GM19452 (cell line): ENCODE measurements around the gene LINGO1.

Experiments
- ATAC-seq: cut with Tn5 transposase; IDR thresholded peaks from one replicate; pipeline ENCODE4 v1.9.1; 2021; ENCODE audit not compliant: unreplicated experiment

LINGO1 gene

GRCh38 chr15:77657634-77658238 is 25.0 kb upstream of the LINGO1 start:
- ATAC-seq: no peak

DNA sequence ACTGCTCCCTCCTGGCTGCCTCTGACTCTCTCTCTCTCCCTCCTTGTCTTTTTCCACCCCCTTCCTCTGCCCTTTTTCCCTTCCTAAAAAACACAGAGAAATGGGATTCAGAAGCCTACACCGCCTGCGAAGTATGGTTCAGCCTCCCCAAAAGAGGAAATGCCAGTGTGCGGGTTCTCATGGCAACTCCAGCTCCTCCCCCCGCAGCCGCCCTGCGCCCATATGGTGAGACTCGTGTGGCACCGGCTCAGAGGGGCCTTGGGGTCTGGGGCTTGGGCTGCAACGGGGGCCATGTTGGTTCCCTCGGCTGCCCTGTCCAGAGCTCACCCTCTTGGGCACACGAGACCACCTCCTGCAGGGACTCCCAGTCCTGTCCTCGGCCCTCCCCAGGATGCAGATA is 23.6 kb upstream of the LINGO1 start:
- ATAC-seq: no peak

- no peak for ATAC-seq
These were observed 22.3 kb upstream of the LINGO1 start for GRCh38 chr15:77654975-77655374.

GRCh38 chr15:77653832-77654480 is 21.2 kb upstream of the LINGO1 start:
- ATAC-seq: no peak

GRCh38 chr15:77650265-77650664 is 17.6 kb upstream of the LINGO1 start:
- ATAC-seq: no peak

- ATAC-seq: no peak
These were observed 16.9 kb upstream of the LINGO1 start for GRCh38 chr15:77649610-77650009.

GRCh38 chr15:77649017-77649416 is 16.3 kb upstream of the LINGO1 start:
- no peak for ATAC-seq

GRCh38 chr15:77647961-77648360 is 15.2 kb upstream of the LINGO1 start:
- ATAC-seq: no peak

GRCh38 chr15:77646104-77646694 is 13.5 kb upstream of the LINGO1 start:
- no peak for ATAC-seq

DNA sequence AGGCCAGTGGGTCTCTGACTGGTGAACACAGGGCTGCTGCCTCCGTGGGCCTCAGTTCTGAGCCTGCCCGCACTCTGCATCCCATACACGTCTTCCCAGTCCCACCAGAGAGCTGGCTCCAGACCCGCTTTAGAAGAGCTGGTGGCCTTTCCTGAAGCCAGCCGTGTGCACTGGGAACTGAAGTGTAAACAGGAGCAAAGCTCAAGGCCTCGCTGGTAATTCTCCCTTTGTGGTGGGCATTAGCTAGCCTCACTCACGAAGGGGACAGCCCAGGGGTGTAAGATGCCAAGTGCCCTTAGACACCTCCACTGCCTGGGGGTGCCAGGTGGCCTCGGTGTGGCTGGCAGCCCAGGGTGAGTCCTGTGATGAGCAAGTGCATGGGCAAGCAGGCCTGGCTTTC is 12.9 kb upstream of the LINGO1 start:
- ATAC-seq: no peak

DNA sequence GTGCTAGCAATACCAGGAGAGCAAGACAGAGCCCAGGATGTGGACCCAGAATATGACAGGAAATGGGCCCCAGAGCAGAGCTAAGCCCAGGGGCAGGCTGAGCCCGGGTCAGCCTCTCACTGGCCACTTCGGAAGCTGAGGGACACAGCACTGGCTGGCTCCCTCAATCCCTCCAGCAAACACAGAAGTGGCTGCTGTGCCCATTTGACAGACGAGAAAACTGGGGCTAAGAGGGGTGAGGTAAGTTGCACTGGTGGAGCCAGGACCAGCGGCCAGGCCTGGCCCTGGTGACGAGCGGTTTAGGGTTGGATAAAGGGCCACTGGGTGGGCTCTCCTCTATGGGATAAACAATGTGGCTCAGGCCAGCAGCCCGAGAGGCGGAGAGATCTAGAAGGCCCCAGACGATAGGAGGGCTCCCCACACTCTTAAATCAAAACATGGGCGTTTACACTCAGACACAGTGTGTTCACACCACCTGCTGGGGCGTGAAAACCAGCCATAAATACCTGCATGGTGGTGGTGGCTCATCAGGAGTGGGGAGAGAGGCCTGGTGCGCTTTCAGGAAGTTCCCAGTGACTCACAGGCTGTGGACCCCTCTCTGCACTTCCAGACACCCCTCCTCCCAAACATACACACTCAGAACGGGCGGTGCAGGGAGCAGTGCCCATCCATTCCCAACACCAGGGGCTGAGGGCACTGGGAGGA is 12.0 kb upstream of the LINGO1 start:
- no peak for ATAC-seq

DNA sequence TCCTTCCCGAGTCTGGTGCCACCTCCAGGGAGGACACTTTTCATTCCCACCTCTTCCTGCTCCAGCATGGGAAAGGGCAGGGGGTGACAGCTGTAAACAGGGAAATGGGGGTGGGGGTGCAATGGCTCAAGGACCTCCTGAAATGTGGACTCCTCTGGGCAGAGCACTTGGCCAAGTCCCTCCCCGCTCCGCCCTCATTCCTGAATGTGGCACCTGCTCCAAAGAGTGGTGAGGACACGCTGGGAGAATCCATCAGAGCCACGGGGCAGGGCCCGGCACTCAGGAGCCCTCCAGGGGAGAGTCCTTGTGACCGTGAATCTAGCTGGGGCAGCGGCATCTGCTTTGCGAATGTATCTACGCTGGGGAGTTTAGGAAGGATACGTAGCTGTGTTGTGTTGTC is 11.1 kb upstream of the LINGO1 start:
- no peak for ATAC-seq

DNA sequence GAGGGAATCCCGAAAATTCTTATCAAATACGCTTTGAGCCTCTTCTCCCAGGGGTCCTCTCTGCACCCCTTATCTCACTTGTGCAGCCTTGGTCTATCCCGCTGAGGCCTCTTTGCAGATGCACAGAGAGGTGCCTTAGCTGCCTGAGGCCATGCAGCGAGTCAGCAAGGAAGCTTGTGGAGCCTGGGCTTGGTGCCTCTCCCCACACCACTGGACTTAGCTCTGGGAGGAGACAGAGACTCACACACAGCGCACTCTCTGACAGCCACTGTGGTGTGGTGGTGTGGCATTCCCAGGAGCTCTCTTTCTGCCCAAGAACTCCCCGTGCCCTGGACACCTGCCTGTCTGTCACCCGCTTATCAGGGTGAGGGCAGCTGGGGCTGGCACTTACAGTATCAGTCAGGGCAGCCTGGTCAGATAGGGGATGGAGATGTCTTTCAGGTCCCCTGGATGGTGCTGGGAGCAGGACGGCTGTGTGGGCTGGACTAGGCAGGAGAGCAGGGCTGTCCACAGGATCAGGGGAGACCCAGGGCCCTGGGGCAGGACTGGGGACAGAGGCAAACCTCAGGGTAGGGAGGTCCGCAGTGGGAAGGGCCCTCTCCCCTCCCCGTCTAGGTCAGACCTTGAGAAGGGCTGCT is 10.2 kb upstream of the LINGO1 start:
- ATAC-seq: no peak

- no peak for ATAC-seq
These were observed 9.3 kb upstream of the LINGO1 start for GRCh38 chr15:77641999-77642398.

DNA sequence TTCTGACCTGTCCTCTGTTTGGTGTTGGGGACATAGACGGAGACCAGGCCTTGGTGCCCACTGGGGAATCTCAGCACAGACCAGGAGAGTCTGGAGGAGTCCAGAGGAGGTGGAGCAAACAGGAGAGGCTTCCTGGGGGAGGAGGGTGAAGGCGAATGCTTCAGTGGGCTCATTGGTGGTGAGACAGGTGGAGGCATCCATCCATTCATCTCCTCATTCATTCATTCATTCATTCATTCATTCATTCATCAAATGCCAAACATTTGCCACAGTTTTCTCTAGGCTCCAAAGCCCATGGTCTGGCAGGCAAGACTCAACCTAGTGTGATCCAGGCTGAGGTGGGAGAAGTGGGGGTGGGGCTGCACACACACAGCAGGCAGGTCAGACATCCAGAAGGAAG is 7.9 kb upstream of the LINGO1 start:
- no peak for ATAC-seq

DNA sequence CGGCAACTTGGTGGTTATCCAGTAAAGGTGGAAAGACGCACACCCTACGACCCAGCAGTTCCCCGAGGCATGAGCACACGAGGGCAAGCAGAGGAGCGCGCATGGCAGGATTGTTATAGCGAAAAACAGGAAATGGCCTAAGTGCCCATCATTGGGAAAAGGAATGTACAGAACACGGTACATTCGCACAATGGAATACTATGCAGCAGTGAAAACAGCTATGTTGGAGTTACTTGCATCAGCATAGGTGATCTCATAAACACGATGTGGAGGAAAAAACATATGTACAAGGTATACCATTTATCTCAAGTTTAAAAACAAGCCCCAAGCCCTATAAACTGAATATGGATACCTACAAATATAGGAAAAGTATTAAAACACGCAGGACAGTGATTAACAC is 6.7 kb upstream of the LINGO1 start:
- no peak for ATAC-seq

- no peak for ATAC-seq
These were observed 5.4 kb upstream of the LINGO1 start for GRCh38 chr15:77637851-77638692.

DNA sequence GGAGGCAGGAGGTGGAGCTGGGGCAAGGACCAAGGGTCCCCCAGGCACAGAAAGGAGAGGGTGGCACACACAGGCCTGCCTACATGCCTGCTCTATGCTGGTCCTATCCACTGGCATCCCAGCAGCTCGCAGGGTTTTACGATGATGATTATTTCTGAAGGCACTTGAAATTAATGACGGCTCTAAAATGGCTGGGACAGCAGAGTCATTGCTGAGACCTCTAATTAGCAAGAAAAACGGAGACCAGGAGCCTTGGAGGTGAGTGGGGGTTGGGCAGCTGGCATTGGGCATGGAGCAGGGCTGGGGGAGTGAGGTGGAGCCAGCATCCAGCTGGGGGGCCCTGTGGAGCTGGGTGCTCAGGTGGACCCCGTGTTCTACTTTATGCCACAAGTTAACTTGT is 3.5 kb upstream of the LINGO1 start:
- ATAC-seq: no peak

- no peak for ATAC-seq
These were observed 1.7 kb upstream of the LINGO1 start for GRCh38 chr15:77634266-77634962.

DNA sequence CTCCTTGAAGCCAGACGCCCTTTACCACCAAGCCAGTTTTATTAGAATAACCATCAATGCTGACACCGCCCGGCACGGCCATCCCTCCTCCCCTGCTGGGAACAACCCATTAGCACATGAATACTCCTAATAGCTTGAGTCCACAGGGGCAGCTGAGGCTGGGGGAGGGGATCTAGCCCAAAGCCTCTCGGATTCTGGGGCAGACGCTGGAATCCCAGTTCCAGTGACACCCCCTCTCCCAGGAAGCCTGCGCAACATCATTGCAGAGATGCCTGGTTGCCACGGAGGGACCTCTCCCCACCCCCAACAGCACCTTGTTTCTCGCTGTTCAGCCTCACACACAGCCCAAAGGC is 1.2 kb upstream of the LINGO1 start:
- ATAC-seq: no peak
